ENCODE measurements around the gene NPLOC4. TPM values are rescaled to one million over a fixed set of nuclear protein-coding genes. Genes with fewer than 3 reads are reported as not detected.

The NPLOC4 gene
- total RNA-seq, 1 donor from 2014 or later, result 86.9 TPM

GRCh38 chr17:81508639-81509206 lies 128.2 kb downstream of the NPLOC4 start:
- DNase-seq (ENCODE audit: low spot score), result no peak

Other genes starting within 250 kb of the NPLOC4 start
- gene BAHCC1, start 241.7 kb downstream of the NPLOC4 start, total RNA-seq (ENCODE audit: insufficient read depth, low replicate concordance), result 3.6 TPM
- 3,050 TPM for gene ACTG1, start 124.3 kb downstream of the NPLOC4 start, total RNA-seq (ENCODE audit: insufficient read depth, low replicate concordance)
- gene FSCN2, start 108.7 kb downstream of the NPLOC4 start, total RNA-seq (ENCODE audit: insufficient read depth, low replicate concordance), result 2.2 TPM
- gene FAAP100, start 84.8 kb downstream of the NPLOC4 start, total RNA-seq (ENCODE audit: insufficient read depth, low replicate concordance), result 26.0 TPM
- gene TSPAN10, start 84 bp upstream of the NPLOC4 start, total RNA-seq (ENCODE audit: insufficient read depth, low replicate concordance), result 0.96 TPM
- gene PDE6G, start 19.4 kb upstream of the NPLOC4 start, total RNA-seq (ENCODE audit: insufficient read depth, low replicate concordance), result not detected
- gene OXLD1, start 29.5 kb upstream of the NPLOC4 start, total RNA-seq (ENCODE audit: insufficient read depth, low replicate concordance), result 20.7 TPM
- 0.96 TPM for gene CCDC137, start 29.6 kb upstream of the NPLOC4 start, total RNA-seq (ENCODE audit: insufficient read depth, low replicate concordance)
- 21.2 TPM for gene ARL16, start 46.7 kb upstream of the NPLOC4 start, total RNA-seq (ENCODE audit: insufficient read depth, low replicate concordance)
- gene HGS, start 46.9 kb upstream of the NPLOC4 start, total RNA-seq (ENCODE audit: insufficient read depth, low replicate concordance), result 48.9 TPM
- gene MRPL12, start 66.3 kb upstream of the NPLOC4 start, total RNA-seq (ENCODE audit: insufficient read depth, low replicate concordance), result not detected
- gene SLC25A10, start 75.2 kb upstream of the NPLOC4 start, total RNA-seq (ENCODE audit: insufficient read depth, low replicate concordance), result 3.1 TPM
- 2.9 TPM for gene GCGR, start 167.0 kb upstream of the NPLOC4 start, total RNA-seq (ENCODE audit: insufficient read depth, low replicate concordance)
- 64.0 TPM for gene MCRIP1, start 196.2 kb upstream of the NPLOC4 start, total RNA-seq (ENCODE audit: insufficient read depth, low replicate concordance)
- gene PPP1R27, start 197.9 kb upstream of the NPLOC4 start, total RNA-seq (ENCODE audit: insufficient read depth, low replicate concordance), result 4.1 TPM
- 844 TPM for gene P4HB, start 223.4 kb upstream of the NPLOC4 start, total RNA-seq (ENCODE audit: insufficient read depth, low replicate concordance)
- gene ARHGDIA, start 234.2 kb upstream of the NPLOC4 start, total RNA-seq (ENCODE audit: insufficient read depth, low replicate concordance), result 57.5 TPM

Data from umbilical cord (tissue), 2 donors.